IMR-90 (cell line): ENCODE data around the gene MRPL43. TPM values are rescaled to one million over a fixed set of nuclear protein-coding genes. Genes with fewer than 3 reads are reported as not detected.

Experiments used
- ATAC-seq: fragments of 200-7000 bp; cut with Tn5 transposase; 2 replicates; pipeline ENCODE4 v1.9.1; 2020; ENCODE audit warnings: low read depth, mild to moderate bottlenecking, moderate library complexity
- BruUV-seq: library from RNA; stranded (reverse); fragments of 400-500 nt; replicated peaks from 2 replicates; lab custom pipeline; 2021; lab: Mats Ljungman, UMichigan
- CTCF ChIA-PET: fragments of 300-600 bp; formaldehyde crosslinking; extraction: SDS; loops from one replicate; lab custom pipeline; 2021; ENCODE audit warnings: antibody characterized with exemption; lab: Yijun Ruan, JAX
- POLR2A ChIA-PET: fragments of 300-600 bp; sonication (Branson Sonifier 250); formaldehyde crosslinking; loops from one replicate; lab custom pipeline; 2022; ENCODE audit warnings: antibody characterized with exemption; ENCODE audit not compliant: unreplicated experiment; lab: Charles Lee
- DNase-seq: peaks from one replicate; pipeline ENCODE4 v3.0.0; 2013
- H2AFZ ChIP-seq: replicated peaks from 2 replicates; pipeline ENCODE3; 2013; ENCODE audit warnings: low read length, mild to moderate bottlenecking; ENCODE audit not compliant: poor library complexity
- H2AK5ac ChIP-seq: 2 replicates; pipeline ENCODE4 v1.6.1; 2013; ENCODE audit warnings: low read depth, low read length, inconsistent platforms
- H2AK9ac ChIP-seq: replicated peaks from 2 replicates; pipeline ENCODE3; 2013; ENCODE audit warnings: mild to moderate bottlenecking, low read depth, low read length, moderate library complexity; ENCODE audit not compliant: poor library complexity
- H2BK120ac ChIP-seq: 2 replicates; pipeline ENCODE4 v1.6.1; 2013; ENCODE audit warnings: low read depth, low read length, inconsistent platforms
- H2BK15ac ChIP-seq: 3 replicates; pipeline ENCODE4 v1.6.1; 2013; ENCODE audit warnings: low read depth, low read length, inconsistent platforms
- H2BK20ac ChIP-seq: 2 replicates; pipeline ENCODE4 v1.6.1; 2013; ENCODE audit warnings: low read depth, mild to moderate bottlenecking, inconsistent platforms, low read length, moderate library complexity
- H2BK5ac ChIP-seq: 2 replicates; pipeline ENCODE4 v1.6.1; 2013; ENCODE audit warnings: mild to moderate bottlenecking, low read depth, low read length, inconsistent platforms; ENCODE audit not compliant: poor library complexity, severe bottlenecking
- H3K14ac ChIP-seq: replicated peaks from 2 replicates; pipeline ENCODE4 v1.6.1; 2013; ENCODE audit warnings: low read depth, low read length, inconsistent platforms
- H3K18ac ChIP-seq: 2 replicates; pipeline ENCODE4 v1.6.1; 2013; ENCODE audit warnings: low read depth, low read length, control low read depth
- H3K23ac ChIP-seq: 2 replicates; pipeline ENCODE4 v1.6.1; 2013; ENCODE audit warnings: low read depth, low read length, inconsistent platforms
- H3K27ac ChIP-seq: 2 replicates; pipeline ENCODE4 v1.5.1; 2013; ENCODE audit warnings: mild to moderate bottlenecking, control low read depth, low read length; ENCODE audit not compliant: insufficient read depth
- H3K27me3 ChIP-seq: 2 replicates; pipeline ENCODE4 v1.6.1; 2013; ENCODE audit warnings: low read length; ENCODE audit not compliant: control insufficient read depth, insufficient read depth
- H3K36me3 ChIP-seq: 2 replicates; pipeline ENCODE4 v1.6.1; 2013; ENCODE audit warnings: low read length, mixed read lengths; ENCODE audit not compliant: control insufficient read depth, insufficient read depth
- H3K4ac ChIP-seq: 2 replicates; pipeline ENCODE4 v1.6.1; 2013; ENCODE audit warnings: low read depth, low read length, inconsistent platforms
- H3K4me1 ChIP-seq: 2 replicates; pipeline ENCODE4 v1.6.1; 2013; ENCODE audit warnings: low read length, mixed read lengths; ENCODE audit not compliant: control insufficient read depth, insufficient read depth
- H3K4me2 ChIP-seq: 2 replicates; pipeline ENCODE4 v1.6.1; 2013; ENCODE audit warnings: low read depth, mild to moderate bottlenecking, control low read depth, low read length, moderate library complexity
- H3K4me3 ChIP-seq: 2 replicates; pipeline ENCODE4 v1.5.1; 2013; ENCODE audit warnings: low read depth, mild to moderate bottlenecking, control low read depth, low read length, moderate library complexity; ENCODE audit not compliant: insufficient read depth
- H3K56ac ChIP-seq: 2 replicates; pipeline ENCODE4 v1.6.1; 2013; ENCODE audit warnings: low read length, inconsistent platforms; ENCODE audit not compliant: insufficient read depth; ENCODE audit errors: extremely low read depth
- H3K79me1 ChIP-seq, 2 experiments: 2 replicates each; pipeline ENCODE4 v1.6.1; 2013; ENCODE audit warnings: low read length in 2 of 2, inconsistent platforms in 1 of 2, low read depth in 1 of 2
- H3K9ac ChIP-seq: 2 replicates; pipeline ENCODE4 v1.6.1; 2013; ENCODE audit warnings: low read depth, low read length, control low read depth
- H3K9me1 ChIP-seq: 2 replicates; pipeline ENCODE4 v1.6.1; 2013; ENCODE audit warnings: low read length, inconsistent platforms; ENCODE audit not compliant: insufficient read depth
- H3K9me3 ChIP-seq: 2 replicates; pipeline ENCODE4 v1.6.1; 2013; ENCODE audit warnings: low read length; ENCODE audit not compliant: control insufficient read depth, insufficient read depth
- H4K20me1 ChIP-seq: 2 replicates; pipeline ENCODE4 v1.6.1; 2013; ENCODE audit warnings: low read length, inconsistent platforms; ENCODE audit not compliant: insufficient read depth
- H4K5ac ChIP-seq: 2 replicates; pipeline ENCODE4 v1.6.1; 2013; ENCODE audit warnings: mild to moderate bottlenecking, low read depth, low read length, control low read depth
- H4K8ac ChIP-seq, 2 experiments: 2 replicates each; pipeline ENCODE4 v1.6.1; 2013; ENCODE audit warnings: low read depth in 2 of 2, low read length in 2 of 2, control low read depth in 1 of 2, inconsistent platforms in 1 of 2
- H4K91ac ChIP-seq: 2 replicates; pipeline ENCODE4 v1.6.1; 2013; ENCODE audit warnings: low read depth, low read length, inconsistent platforms; ENCODE audit not compliant: insufficient read depth
- FOS ChIP-seq: fragments of 150-350 bp; IDR thresholded peaks from 2 replicates; pipeline ENCODE4 v1.6.1; 2016; ENCODE audit warnings: low read depth, low read length
- RAD21 ChIP-seq: IDR thresholded peaks from 2 replicates; pipeline ENCODE4 v1.6.1; 2012; ENCODE audit warnings: low read length, improper control_type of control experiment
- RFX5 ChIP-seq: IDR thresholded peaks from 2 replicates; pipeline ENCODE4 v1.8.0; 2012; ENCODE audit warnings: low read depth, mild to moderate bottlenecking, low read length, moderate library complexity
- WGBS, 2 experiments: methylation state at CpG; one replicate each; pipeline versions ENCODE4 v1.1.5 to v1.1.7; 2013; ENCODE audit warnings: missing lambda C conversion rate in 2 of 2; ENCODE audit not compliant: insufficient read length in 1 of 2; ENCODE audit errors: extremely low coverage in 2 of 2; 5-methylcytosine and 5-hydroxymethylcytosine counted together
- dilution Hi-C: fragments of 300-500 bp; cut with HindIII; formaldehyde crosslinking; loops from one replicate; pipeline ENCODE4 v1.14.3; 2018; ENCODE audit warnings: low sequenced_read_pairs; ENCODE audit not compliant: unreplicated experiment
- in situ Hi-C: fragments of 300-500 bp; cut with MboI; formaldehyde crosslinking; loops from 3 replicates; pipeline ENCODE4 v1.14.3; 2019; ENCODE audit warnings: low sequenced_read_pairs, inconsistent platforms, mixed read lengths
- intact Hi-C: fragments of 100-400 bp; cut with micrococcal nuclease; formaldehyde crosslinking; loops from 2 replicates; pipeline ENCODE4 v1.10.0; 2022
- polyA plus RNA-seq, 3 experiments: library from polyadenylated mRNA; depleted of rRNA; stranded (reverse); fragments of >200 nt; gene quantifications; 2 replicates each; pipeline ENCODE4 v1.2.3, GENCODE V29; 2012; ENCODE audit warnings: low replicate concordance in 1 of 3
- total RNA-seq: library from RNA; depleted of rRNA; stranded (reverse); fragments of >200 nt; gene quantifications from 2 replicates; pipeline ENCODE4 v1.2.3, GENCODE V29; 2012

The MRPL43 gene
- total and polyA plus RNA-seq, 2 of the 4 experiments (the other 2 are of a cell fraction): 61.3 to 142 TPM

DNA sequence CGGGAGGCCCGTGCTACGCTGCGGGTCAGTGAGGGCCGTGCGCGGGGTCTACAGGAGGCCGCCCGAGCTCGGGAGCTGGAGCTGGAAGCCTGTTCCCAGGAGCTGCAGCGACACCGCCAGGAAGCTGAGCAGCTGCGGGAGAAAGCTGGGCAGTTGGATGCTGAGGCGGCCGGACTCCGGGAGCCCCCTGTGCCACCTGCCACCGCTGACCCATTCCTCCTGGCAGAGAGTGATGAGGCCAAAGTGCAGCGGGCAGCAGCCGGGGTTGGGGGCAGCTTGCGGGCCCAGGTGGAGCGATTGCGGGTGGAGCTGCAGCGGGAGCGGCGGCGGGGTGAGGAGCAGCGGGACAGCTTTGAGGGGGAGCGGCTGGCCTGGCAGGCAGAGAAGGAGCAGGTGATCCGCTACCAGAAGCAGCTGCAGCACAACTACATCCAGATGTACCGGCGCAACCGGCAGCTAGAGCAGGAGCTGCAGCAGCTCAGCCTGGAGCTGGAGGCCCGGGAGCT is 19.3 kb upstream of the MRPL43 start:
- intact Hi-C loops (no loop called here), dilution Hi-C loops (no loop called here), in situ Hi-C loops (no loop called here)
- Histone ChIP-seq H3K9ac (no peak overlapping the region), H3K79me1 (peaks cover 21 to 69% of the 10 kb centered on the region in 2 experiments; a peak in 3 of 4 replicates), H3K9me3 (no peaks in the 10 kb centered on the region), H2AK5ac (no peak overlapping the region; the same call in 1 of the 2 replicates), H3K36me3 (peaks cover 47% of the 10 kb centered on the region), H3K4ac (peak overlapping the region; percentile 63; the same call in 1 of the 2 replicates), H3K4me1 (peaks cover 31% of the 10 kb centered on the region), H4K91ac (peak overlapping the region; percentile 56; the same call in 1 of the 2 replicates), H3K4me3 (no peak overlapping the region), H3K14ac (no peak overlapping the region), H2BK5ac (peak overlapping the region; percentile 67), H2AFZ (no peak overlapping the region), H2BK15ac (no peak overlapping the region), H3K27me3 (no peaks in the 10 kb centered on the region), H3K18ac (no peak overlapping the region), H3K56ac (no peak overlapping the region), H3K23ac (peak overlapping the region; percentile 65; the same call in 1 of the 2 replicates), H4K20me1 (peaks cover 59% of the 10 kb centered on the region), H4K8ac (peak overlapping the region in 1 of 2 experiments; percentile 63; a peak in 1 of 4 replicates), H4K5ac (no peak overlapping the region), H2AK9ac (peak overlapping the region; percentile 39), H2BK120ac (peak overlapping the region; percentile 70; the same call in 1 of the 2 replicates), H3K4me2 (no peak overlapping the region), H3K27ac (peak overlapping the region; percentile 81; the same call in 1 of the 2 replicates), H2BK20ac (no peak overlapping the region), H3K9me1 (peaks cover 14% of the 10 kb centered on the region)
- CTCF ChIA-PET: interaction anchor here (1.3 to 1.5 kb wide), 3 partner anchors 8 to 13 kb away, joined by 3 to 5 read pairs (median 4); no protein-coding TSS in a partner anchor
- BruUV-seq: no TSS peak
- ATAC-seq (no peak), DNase-seq (peak; percentile 32)
- TF ChIP-seq FOS: no peak
- TF ChIP-seq RAD21: no peak
- TF ChIP-seq RFX5: no peak
- WGBS, 2 experiments: 79% methylated on average over 33 of the region's 33 CpGs; no CpG with 5 or more reads in 1 of the 2 experiments
- POLR2A ChIA-PET: no interaction called here
